ENCODE measurements around the gene MZB1.

Gene MZB1

GRCh38 chr5:139418793-139419192 is 29.1 kb upstream of the MZB1 start:
- no peak overlapping the region for H3K27ac ChIP-seq
- no peak for DNase-seq (ENCODE audit: low spot score)
- ChIA-PET CTCF (interaction anchor here (9.1 kb wide), 1 partner anchor 95 kb away, joined by 171 read pairs; no protein-coding TSS in a partner anchor), POLR2A (ENCODE audit: low non-redundant PET) (interaction anchor here (0.7 kb wide), 1 partner anchor 22 kb away, joined by 3 read pairs; no protein-coding TSS in a partner anchor)
- no peak for TF ChIP-seq CTCF (conservative IDR thresholded peaks at IDR 0.05; ENCODE audit: low read depth)

GRCh38 chr5:139417214-139417613 is 27.5 kb upstream of the MZB1 start:
- peak overlapping the region; percentile 41; the same call in 1 of the 2 replicates for H3K27ac ChIP-seq
- POLR2A ChIA-PET (ENCODE audit: low non-redundant PET) = no interaction called here
- CTCF ChIA-PET = interaction anchor here (1.1 to 9.1 kb wide), 2 partner anchors 97 to 348 kb away, joined by 3 to 171 read pairs; no protein-coding TSS in a partner anchor
- TF ChIP-seq CTCF (conservative IDR thresholded peaks at IDR 0.05; ENCODE audit: low read depth) = no peak
- no peak for DNase-seq (ENCODE audit: low spot score)

DNA sequence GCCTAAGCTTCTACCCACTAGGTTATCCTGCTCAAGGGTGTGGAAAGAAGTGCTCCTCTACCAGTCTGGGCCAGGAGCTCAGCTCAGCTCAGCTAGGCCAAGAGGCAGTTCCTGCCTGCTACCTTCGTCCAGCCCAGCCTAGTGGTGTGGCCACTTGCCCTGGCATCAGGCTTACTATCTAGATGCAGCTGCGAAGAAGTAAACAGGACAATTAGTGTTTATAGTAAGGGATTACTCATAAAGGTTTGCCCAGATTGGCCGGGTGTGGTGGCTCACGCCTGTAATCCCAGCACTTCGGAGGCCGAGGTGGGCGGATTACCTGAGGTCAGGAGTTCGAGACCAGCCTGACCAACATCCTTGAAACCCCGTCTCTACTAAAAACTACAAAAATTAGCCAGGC is 26.9 kb upstream of the MZB1 start:
- peak overlapping the region; percentile 41 for H3K27ac ChIP-seq
- no peak for DNase-seq (ENCODE audit: low spot score)
- TF ChIP-seq CTCF (conservative IDR thresholded peaks at IDR 0.05; ENCODE audit: low read depth) = no peak
- ChIA-PET POLR2A (ENCODE audit: low non-redundant PET) (no interaction called here), CTCF (interaction anchor here (1.1 to 1.7 kb wide), 2 partner anchors 97 to 349 kb away, joined by 3 to 7 read pairs; no protein-coding TSS in a partner anchor)

DNA sequence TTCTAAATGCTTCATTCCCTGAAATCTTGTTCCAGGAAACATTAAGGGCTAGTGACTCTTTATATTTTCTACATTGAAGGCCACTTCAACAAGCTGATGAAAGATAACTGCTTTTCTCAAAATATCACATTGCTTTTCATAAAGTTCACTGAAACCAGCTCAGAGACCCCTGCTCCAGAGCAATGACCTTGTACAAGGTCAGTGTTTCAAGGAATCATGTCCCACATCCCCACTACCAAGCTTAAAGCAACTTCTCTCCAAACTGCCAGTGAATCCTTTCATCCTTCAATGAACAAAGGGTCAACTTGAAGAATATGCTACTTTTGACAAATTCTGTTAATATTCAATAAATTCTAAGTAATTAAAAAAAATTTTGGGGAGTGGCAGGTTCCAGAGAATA is 26.2 kb upstream of the MZB1 start:
- ChIA-PET CTCF (interaction anchor here (0.6 to 1.7 kb wide), 4 partner anchors 46 to 349 kb away, joined by 3 to 7 read pairs (median 3); no protein-coding TSS in a partner anchor), POLR2A (ENCODE audit: low non-redundant PET) (interaction anchor here (1.4 kb wide), 1 partner anchor 12 kb away, joined by 6 read pairs; the partner anchor contains the start of gene SPATA24)
- DNase-seq (ENCODE audit: low spot score) = no peak
- H3K27ac ChIP-seq = peak overlapping the region; percentile 79
- TF ChIP-seq CTCF (conservative IDR thresholded peaks at IDR 0.05; ENCODE audit: low read depth) = no peak

GRCh38 chr5:139415221-139415861 is 25.6 kb upstream of the MZB1 start:
- CTCF ChIA-PET = interaction anchor here (0.8 to 1.7 kb wide), 2 partner anchors 98 to 102 kb away, joined by 3 to 7 read pairs; no protein-coding TSS in a partner anchor

More at GRCh38 chr5:139415221-139415861, 25.6 kb upstream of the MZB1 start:
- DNase-seq (ENCODE audit: low spot score) = peak; percentile 55
- TF ChIP-seq CTCF (conservative IDR thresholded peaks at IDR 0.05; ENCODE audit: low read depth) = no peak
- peak overlapping the region; percentile 79 for H3K27ac ChIP-seq
- POLR2A ChIA-PET (ENCODE audit: low non-redundant PET) = interaction anchor here (1.4 kb wide), 1 partner anchor 12 kb away, joined by 6 read pairs; the partner anchor contains the start of gene SPATA24
